Stomach (tissue), 4 donors: ENCODE measurements around the gene SGCA.

Experiments
- EP300 ChIP-seq: sonication (generic); formaldehyde crosslinking; IDR thresholded peaks from one replicate; pipeline ENCODE4 v1.6.1; 2017; ENCODE audit warnings: antibody characterized with exemption
- POLR2A ChIP-seq, 4 donors: fragments of 450-650 bp; IDR thresholded peaks; one replicate each; pipeline ENCODE4 v1.6.1; 2016; ENCODE audit warnings: antibody characterized with exemption in 4 of 4, control low read depth in 2 of 4, mild to moderate bottlenecking in 1 of 4, moderate library complexity in 1 of 4
- POLR2AphosphoS5 ChIP-seq, 3 donors: sonication (generic); formaldehyde crosslinking; IDR thresholded peaks; one replicate each; pipeline ENCODE4 v1.6.1; 2016; ENCODE audit warnings: antibody characterized with exemption in 3 of 3
- TF ChIP-seq, protein P1 (sequence below), 7 experiments: fragments of 450-650 bp in 4 of 7; fragments of 200-600 bp in 3 of 7; sonication (generic) in 3 of 7; IDR thresholded peaks; one replicate each; pipeline ENCODE4 v1.5.1; 2016 to 2019; ENCODE audit warnings: antibody characterized with exemption in 7 of 7, control low read depth in 2 of 7, mild to moderate bottlenecking in 1 of 7

DNA sequence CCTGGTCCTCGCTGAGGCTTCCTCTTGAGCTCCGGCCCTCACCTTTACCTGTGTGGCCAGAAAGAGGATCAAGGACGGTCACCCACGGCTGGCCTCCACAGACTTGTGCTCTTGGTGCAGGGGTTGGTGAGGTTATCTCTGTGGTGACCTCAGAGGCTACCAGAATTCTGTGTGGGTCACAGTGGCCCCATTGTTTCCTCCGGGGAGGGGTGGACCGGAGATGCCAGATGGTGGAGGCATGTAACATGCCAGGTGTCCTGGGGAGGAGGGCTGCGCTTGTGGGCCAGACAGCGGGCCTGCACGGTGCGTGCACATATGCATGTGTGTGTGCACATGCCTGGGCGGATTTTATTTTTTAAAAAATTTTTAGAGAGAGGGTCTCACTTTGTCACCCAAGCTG is 6.3 kb downstream of the SGCA start:
- no peak for TF ChIP-seq POLR2AphosphoS5 (IDR thresholded peaks at IDR 0.05)
- TF ChIP-seq EP300: no peak
- TF ChIP-seq, protein P1, sequence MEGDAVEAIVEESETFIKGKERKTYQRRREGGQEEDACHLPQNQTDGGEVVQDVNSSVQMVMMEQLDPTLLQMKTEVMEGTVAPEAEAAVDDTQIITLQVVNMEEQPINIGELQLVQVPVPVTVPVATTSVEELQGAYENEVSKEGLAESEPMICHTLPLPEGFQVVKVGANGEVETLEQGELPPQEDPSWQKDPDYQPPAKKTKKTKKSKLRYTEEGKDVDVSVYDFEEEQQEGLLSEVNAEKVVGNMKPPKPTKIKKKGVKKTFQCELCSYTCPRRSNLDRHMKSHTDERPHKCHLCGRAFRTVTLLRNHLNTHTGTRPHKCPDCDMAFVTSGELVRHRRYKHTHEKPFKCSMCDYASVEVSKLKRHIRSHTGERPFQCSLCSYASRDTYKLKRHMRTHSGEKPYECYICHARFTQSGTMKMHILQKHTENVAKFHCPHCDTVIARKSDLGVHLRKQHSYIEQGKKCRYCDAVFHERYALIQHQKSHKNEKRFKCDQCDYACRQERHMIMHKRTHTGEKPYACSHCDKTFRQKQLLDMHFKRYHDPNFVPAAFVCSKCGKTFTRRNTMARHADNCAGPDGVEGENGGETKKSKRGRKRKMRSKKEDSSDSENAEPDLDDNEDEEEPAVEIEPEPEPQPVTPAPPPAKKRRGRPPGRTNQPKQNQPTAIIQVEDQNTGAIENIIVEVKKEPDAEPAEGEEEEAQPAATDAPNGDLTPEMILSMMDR (IDR thresholded peaks at IDR 0.05): no peak
- no peak for TF ChIP-seq POLR2A (IDR thresholded peaks at IDR 0.05)
